Activated CD4-positive, CD25-positive, alpha-beta regulatory T cell treated with anti-CD3 and anti-CD28 coated beads, Interleukin-2, amount 50 U/mL, for 24 hours (primary cell): ENCODE data around the gene GFRA1.

Experiments
- ATAC-seq, 2 donors: fragments of 150-1000 bp; cut with Tn5 transposase; one replicate each; pipeline ENCODE4 v1.10.0; 2021; ENCODE audit warnings: mild to moderate bottlenecking in 1 of 2, moderate library complexity in 1 of 2

GFRA1 gene

DNA sequence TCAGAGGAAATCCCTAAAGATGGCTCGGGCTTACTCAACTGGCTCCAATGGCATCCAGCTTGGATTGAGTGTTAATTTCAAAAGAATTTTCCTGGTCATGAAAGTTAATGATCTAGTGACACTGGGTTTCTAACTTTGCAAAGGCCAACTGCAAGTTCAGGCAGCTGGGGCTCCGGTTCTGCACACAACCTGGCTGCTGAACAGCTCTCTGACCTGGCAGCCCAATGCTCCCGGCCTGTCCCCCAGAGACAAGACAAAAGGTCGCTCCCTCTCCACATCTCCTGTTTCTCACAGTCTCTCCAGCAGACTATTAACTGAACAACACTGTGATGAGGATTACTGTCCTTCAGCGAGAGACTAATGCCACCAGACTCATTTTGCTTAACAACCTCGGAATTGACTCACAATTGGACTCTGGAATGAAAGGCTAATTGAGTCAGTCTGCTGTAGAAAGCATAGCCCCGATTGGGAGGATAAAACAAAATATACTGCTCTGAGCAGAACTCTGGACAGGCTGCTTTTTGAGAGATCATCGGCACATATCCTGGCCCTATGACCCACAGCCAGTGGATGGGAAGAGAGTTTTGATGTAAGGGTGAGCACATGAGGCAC is 174.5 kb downstream of the GFRA1 start:
- no peak for ATAC-seq

GRCh38 chr10:116097239-116097784 is 175.7 kb downstream of the GFRA1 start:
- ATAC-seq = no peak

DNA sequence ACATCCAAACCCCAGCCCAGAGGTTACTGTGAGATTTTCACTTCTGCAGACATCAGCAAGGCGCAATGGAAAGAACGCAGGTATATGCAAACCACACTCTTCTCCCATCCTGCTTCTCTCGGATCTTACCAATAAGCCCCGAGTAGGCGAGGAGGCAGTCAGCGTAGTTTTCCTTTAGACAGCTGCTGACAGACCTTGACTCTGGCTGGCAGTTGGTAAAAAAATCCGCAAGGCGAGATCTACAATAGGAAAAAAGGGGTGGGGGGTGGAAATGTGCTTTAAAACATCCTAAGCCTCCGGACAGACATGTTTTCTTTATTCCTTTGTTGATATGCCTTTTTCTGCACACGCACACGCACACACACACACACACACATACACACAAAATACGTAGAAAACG is 176.5 kb downstream of the GFRA1 start:
- ATAC-seq = no peak

DNA sequence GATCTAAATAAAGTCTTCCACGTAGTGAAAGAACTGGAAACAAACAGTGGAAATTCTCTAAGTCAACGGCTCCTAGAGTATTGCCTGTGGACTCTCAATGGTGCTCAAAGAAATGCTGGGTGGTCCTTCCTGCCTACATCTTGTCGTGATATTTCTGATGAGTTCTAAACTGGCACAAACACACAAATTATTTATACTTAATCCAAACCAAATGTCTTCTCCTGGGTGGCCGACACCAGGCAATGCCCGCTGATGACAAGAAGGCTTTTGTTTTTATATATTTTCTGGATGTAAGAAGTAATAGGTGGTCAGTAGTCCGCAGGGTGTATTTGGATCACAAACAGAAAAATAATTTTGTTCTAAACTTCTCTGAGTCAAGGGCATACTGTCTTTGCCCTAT is 178.7 kb downstream of the GFRA1 start:
- ATAC-seq = no peak

- no peak for ATAC-seq
Measured at GRCh38 chr10:116093031-116093430, 180.0 kb downstream of the GFRA1 start.

- no peak for ATAC-seq
Measured at GRCh38 chr10:116088985-116089384, 184.0 kb downstream of the GFRA1 start.

DNA sequence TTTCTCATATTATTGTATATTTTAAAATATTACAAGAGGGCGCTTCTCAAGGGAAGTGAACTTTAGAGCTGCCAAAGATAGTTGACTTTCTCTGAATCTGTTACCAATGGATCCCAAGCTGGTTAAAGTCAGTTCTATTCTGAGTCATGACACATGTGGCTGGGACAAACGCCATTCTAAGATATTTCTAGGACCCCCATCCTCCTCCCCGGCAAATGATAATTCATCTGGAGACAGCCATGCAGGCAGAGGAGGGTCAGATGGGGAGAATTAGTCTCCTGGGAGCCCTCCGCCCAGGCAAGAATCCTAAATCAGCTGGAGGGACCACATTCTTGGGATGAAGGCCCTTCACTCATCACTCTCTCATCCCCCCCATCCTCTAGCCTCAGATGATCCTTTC is 187.7 kb downstream of the GFRA1 start:
- ATAC-seq = no peak

- ATAC-seq = no peak
Measured at GRCh38 chr10:116084161-116084560, 188.8 kb downstream of the GFRA1 start.

DNA sequence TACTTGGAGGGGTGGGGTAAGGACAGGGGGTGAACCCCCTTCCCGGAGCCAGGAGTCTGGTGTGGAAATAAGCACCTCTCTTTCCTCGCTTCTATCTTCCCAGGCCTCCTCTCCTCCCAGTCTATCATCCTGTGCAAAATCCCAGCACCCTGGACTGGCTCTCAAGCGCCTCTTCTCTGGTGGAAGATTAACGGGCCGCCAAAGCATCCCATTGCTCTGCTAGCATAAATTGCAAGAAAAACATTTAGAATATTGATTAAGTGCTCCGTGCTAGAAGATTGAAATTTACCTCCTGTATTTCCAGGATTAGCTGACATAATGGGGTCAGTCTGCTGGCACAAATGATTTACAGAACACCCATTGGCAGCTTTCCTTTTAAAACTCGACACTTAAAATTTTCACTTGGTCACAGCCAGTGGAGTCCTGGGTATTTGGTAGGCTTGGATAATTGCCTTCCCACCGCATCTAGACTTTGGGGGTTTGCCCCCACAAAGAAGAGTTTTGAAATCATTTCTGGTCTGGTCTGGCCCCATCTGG is 189.7 kb downstream of the GFRA1 start:
- no peak for ATAC-seq

DNA sequence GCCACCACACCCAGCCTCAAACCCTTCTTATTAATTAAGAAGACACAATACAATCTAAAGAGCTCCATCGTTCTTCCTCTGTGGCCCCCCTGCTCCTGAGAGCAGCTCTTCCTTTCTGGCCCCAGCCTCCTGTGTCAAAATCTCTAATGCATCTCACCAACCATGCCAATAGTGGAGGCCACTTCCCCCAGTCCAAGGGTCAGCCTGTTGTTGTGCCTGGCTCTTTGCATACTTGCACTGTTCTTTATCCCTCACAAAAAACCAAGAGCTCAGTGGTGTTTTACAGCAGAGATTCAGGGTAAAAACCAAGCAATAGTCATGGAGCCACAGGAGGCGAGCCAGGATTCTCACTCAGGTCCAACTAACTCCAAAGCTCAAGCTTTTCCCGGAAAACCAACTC is 190.2 kb downstream of the GFRA1 start:
- ATAC-seq = no peak

GRCh38 chr10:116082206-116082605 is 190.8 kb downstream of the GFRA1 start:
- no peak for ATAC-seq

GRCh38 chr10:116080553-116080952 is 192.5 kb downstream of the GFRA1 start:
- no peak for ATAC-seq

DNA sequence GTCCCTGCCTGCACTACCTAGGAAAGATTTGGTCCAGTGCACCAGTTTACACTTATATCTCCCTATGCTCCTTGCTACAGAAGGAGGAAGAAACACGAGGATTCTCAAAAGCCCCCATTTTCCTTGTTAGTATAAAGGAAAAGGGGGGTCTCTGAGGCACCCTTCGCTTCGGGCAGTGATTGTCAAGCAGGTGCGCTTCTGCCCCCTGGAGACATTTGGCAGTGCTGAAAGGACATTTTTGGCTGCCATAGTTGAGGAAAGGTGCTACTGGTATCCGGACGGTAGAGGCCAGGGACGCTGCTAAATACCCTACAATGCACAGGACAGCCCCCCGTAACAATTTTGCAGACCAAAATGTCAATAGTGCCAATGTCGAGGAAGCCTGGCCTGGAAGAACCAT is 193.7 kb downstream of the GFRA1 start:
- no peak for ATAC-seq

GRCh38 chr10:116076621-116077020 is 196.4 kb downstream of the GFRA1 start:
- no peak for ATAC-seq

DNA sequence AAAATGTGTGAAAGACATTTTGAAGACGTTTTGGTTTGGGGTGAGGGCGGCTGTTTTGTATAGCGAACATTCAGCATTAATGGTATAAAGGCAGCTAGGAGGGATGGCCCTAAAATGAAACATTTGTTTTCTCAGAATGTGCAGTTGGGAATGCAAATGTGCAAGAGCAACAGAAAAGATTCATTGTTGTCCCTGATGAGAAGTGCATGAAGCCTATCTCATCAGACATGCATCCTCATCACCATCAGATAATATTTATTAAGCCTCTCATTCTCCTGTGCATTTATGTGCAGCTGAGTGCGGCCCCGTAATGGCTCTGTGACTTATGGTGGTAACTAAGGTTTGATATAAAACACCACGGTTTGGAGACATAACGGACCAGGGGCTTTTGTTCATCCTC is 199.5 kb downstream of the GFRA1 start:
- ATAC-seq = no peak

DNA sequence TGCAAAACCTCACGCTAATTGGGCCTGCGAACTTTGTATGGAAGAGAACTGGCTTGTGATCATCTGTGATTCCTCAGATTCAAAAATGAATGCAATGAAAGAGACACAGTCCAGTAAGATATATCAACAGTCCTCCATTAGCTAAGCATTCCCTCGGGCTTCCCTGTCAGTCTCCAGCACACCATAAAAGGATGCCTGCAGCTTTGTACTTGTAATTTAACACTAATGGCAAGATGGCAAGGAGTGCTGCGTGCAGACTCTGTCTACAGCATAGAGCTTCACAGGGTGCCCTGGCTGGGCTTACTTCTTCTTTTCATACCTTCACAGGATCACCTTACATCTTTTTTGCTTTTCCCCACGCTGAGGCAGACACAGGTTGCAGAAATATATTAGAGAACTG is 200.0 kb downstream of the GFRA1 start:
- no peak for ATAC-seq

DNA sequence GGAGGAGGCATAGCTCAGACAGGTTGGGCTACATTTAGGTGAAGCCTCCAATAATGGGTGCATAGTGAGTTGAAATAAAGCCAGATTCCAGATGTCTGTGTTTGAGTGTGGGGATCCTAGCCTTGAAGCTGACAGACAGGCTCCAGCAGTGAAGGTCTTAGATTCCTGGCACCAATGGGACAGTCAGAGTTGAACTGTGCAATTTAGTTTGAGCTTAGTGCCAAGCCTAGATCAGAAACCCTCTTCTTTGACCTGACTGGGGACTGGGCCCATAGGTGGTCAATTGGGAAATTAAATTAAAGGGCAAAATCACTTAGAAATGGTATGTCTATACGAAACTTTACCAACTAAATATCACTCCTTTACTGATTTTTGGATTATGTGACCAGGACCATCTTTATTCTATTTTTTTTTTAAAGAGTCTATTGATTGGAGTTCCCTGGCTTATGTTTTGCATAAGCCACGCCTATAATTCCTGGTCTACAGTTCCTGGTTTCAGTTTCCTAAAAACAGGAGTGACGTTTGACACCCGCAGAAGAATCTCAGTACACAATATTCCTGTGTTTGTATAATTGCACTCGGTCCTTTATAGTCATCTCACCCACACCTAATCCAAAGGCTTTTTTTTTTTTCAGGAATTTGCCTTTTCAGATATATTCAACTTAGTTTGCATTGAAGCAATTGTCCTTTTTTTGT is 201.4 kb downstream of the GFRA1 start:
- ATAC-seq = no peak

DNA sequence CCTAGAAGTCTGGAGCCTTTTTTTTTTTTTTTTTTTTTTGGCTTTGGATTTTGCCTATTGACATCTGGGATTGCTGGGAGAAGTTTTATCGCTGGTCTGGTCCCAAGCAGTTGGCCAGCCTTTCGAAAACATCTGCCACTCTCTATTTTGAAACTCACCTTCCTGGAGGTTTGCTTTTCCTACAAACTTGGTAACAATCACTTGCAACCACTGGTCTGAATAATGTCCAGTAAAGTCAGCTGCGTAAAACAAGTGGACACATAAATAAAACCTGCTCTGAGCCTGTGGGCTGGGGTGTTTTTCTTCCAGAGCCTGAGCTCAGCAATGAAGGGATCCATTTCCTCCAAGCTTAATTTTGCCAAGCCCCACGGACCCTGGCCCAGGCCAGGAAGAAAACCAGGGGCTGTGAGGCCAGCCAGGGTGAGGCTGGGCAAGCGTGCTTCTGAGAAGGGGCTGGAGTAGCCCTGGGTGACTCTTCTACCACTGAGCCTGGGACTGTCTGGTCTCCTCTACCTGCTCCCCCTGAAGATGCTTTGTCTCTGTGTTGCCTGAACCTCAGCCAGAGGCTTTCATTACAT is 202.2 kb downstream of the GFRA1 start:
- ATAC-seq = no peak

DNA sequence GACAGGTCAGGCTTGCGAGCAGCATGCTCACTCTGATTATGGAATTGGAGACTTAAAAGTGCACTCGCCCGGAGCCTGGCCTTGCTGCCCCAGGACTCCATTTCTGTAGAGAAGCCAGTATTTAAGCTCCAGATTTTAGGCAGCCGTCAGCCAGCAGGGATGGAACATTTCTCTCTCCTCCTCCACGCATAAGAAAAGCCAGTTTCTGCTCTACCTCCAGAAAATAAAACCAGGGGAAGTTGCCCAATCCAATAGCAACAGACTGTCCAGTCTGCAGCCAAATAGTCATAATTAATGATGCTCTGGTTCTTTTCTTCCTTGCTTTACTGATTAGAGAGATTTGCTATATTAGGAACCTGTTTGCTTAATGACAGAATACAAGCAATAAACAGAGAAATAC is 203.2 kb downstream of the GFRA1 start:
- ATAC-seq = no peak

DNA sequence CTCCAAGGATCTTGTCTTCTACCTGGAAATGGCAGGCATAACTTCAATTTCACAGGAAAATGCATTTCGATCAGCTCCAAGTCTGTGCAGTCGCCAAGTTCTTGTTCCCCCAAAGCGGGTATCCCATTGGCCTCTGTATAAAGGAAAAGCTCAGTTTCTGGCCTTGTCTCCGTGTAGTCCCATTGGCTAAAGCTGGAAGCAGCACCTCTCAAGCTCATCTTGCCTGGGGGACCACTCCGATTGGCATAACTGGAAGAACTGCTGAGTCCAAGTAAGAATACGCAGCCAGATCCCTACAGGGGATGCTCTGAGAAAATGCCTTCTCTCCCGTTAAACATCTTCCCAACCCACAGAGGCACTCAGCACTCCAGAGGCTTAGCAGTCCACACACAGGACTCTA is 205.2 kb downstream of the GFRA1 start:
- ATAC-seq = no peak

DNA sequence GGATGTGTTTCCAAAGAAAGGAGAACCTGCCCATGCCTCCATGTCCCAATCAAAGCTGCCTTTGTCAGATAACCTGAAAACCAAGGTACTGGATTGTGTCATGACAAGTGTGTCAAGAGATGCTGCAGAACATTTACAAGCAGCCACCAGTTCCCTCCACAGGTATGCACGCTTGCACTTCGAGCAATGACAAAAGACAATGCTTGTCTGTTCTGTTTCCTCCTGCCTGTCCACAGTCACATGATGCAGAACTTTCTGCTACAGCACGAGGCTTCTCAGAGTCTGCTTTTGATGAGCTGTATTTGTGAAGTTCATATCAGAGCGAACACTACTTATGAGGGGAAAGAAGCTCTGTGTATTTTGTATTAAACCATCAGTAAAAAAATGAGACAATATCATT is 209.9 kb downstream of the GFRA1 start:
- no peak for ATAC-seq

GRCh38 chr10:116060864-116061263 is 212.1 kb downstream of the GFRA1 start:
- no peak for ATAC-seq

- no peak for ATAC-seq
Measured at GRCh38 chr10:116059320-116059719, 213.7 kb downstream of the GFRA1 start.
